ENCODE measurements around the gene ERCC6L2.

ERCC6L2 gene

DNA sequence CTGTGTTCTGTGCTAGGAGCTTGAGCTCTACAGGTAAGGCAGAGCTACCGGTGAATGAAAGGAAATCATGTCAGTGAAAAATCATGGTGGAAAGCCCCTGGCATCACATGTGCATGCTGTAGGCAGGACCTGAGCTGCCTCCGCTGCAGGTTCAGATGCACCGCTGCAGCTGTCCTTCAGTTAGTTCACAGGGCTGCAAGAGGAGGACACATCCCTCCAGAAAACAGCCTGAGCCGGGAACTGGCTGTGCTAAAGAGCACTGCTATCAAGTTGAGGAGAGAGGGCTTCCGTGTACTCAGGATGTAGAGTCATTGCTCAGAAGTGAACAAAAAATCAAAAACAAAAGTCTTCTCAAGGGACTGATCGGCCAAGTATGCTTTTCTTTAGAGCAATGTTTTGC lies 138.6 kb downstream of the ERCC6L2 start:
- H3K9me2 ChIP-seq (replicated peaks; ENCODE audit: insufficient read depth, low read length) = no peaks in the 10 kb centered on the region
- no peak overlapping the region for H3K27ac ChIP-seq (ENCODE audit: low read depth, low read length)
- no peaks in the 10 kb centered on the region for H3K27me3 ChIP-seq (ENCODE audit: low read length)
- TF ChIP-seq, protein P1, sequence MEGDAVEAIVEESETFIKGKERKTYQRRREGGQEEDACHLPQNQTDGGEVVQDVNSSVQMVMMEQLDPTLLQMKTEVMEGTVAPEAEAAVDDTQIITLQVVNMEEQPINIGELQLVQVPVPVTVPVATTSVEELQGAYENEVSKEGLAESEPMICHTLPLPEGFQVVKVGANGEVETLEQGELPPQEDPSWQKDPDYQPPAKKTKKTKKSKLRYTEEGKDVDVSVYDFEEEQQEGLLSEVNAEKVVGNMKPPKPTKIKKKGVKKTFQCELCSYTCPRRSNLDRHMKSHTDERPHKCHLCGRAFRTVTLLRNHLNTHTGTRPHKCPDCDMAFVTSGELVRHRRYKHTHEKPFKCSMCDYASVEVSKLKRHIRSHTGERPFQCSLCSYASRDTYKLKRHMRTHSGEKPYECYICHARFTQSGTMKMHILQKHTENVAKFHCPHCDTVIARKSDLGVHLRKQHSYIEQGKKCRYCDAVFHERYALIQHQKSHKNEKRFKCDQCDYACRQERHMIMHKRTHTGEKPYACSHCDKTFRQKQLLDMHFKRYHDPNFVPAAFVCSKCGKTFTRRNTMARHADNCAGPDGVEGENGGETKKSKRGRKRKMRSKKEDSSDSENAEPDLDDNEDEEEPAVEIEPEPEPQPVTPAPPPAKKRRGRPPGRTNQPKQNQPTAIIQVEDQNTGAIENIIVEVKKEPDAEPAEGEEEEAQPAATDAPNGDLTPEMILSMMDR (IDR thresholded peaks at IDR 0.05; ENCODE audit: insufficient read depth, low read length, poor library complexity, severe bottlenecking) = no peak
- TF ChIP-seq EZH2phosphoT487 (conservative IDR thresholded peaks at IDR 0.05; ENCODE audit: low read length) = no peak
- no peaks in the 10 kb centered on the region for H3K36me3 ChIP-seq (ENCODE audit: low read length)
- H3K4me2 ChIP-seq (ENCODE audit: low read depth, low read length, poor library complexity, severe bottlenecking) = no peak overlapping the region
- no peaks in the 10 kb centered on the region for H3K79me2 ChIP-seq (ENCODE audit: insufficient read depth, low read length)
- no peak overlapping the region for H3K9ac ChIP-seq (ENCODE audit: low read length)
- H2AFZ ChIP-seq (ENCODE audit: low read depth, low read length, severe bottlenecking) = no peak overlapping the region
- no peaks in the 10 kb centered on the region for H3K9me3 ChIP-seq (ENCODE audit: insufficient read depth, low read length)
- H3F3A ChIP-seq (ENCODE audit: insufficient read depth) = no peaks in the 10 kb centered on the region
- H4K20me1 ChIP-seq (ENCODE audit: low read depth, low read length) = no peaks in the 10 kb centered on the region
- H3K4me3 ChIP-seq (ENCODE audit: insufficient read depth, low read length, poor library complexity, severe bottlenecking) = no peak overlapping the region

DNA sequence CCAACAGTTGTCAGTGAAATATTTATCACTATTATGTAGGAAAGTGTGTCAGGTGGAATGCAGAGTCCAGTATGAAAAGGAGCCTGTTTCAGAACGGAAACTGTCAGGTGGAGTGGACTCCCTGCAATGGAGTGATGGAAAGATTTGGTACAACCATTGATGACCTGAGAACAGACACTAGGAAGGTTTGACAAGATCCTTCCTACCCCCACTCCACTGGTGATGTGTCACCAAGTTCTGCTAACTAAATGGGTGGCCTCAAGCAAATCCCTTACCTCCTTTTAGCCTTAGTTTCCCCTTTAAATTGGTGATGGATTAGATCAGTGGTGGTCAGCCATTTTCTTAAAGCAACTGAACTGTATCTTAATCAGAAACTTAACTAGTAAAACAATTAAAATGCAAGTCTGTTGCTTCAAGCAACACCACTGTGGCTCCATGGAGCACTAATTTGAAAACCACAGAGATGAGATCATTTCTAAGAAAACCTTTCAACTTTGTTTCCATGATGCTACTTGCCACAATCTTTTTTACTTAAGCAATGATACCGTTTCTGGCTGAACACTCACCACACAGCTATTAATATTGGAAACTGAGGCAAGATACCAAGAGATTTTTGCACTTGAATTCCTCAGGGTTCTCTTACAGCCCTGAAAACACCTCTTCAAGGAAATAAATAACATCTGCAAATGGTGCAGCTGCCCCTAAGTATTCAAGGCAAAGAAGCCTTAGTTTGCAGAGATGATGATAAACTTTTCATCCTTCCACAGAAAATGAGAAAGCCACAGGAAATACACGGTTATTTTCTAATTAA lies 140.6 kb downstream of the ERCC6L2 start:
- Histone ChIP-seq H2AFZ (ENCODE audit: low read depth, low read length, severe bottlenecking) (no peak overlapping the region), H4K20me1 (ENCODE audit: low read depth, low read length) (no peaks in the 10 kb centered on the region), H3K4me2 (ENCODE audit: low read depth, low read length, poor library complexity, severe bottlenecking) (no peak overlapping the region), H3K9me2 (replicated peaks; ENCODE audit: insufficient read depth, low read length) (no peaks in the 10 kb centered on the region), H3F3A (ENCODE audit: insufficient read depth) (no peaks in the 10 kb centered on the region), H3K36me3 (ENCODE audit: low read length) (no peaks in the 10 kb centered on the region), H3K9ac (ENCODE audit: low read length) (no peak overlapping the region), H3K9me3 (ENCODE audit: insufficient read depth, low read length) (no peaks in the 10 kb centered on the region), H3K27me3 (ENCODE audit: low read length) (no peaks in the 10 kb centered on the region), H3K27ac (ENCODE audit: low read depth, low read length) (no peak overlapping the region), H3K79me2 (ENCODE audit: insufficient read depth, low read length) (no peaks in the 10 kb centered on the region), H3K4me3 (ENCODE audit: insufficient read depth, low read length, poor library complexity, severe bottlenecking) (no peak overlapping the region)
- no peak for TF ChIP-seq EZH2phosphoT487 (conservative IDR thresholded peaks at IDR 0.05; ENCODE audit: low read length)
- TF ChIP-seq, protein P1 (IDR thresholded peaks at IDR 0.05; ENCODE audit: insufficient read depth, low read length, poor library complexity, severe bottlenecking) = no peak

All from SU-DHL-6 (cell line).